HG03460 (cell line): ENCODE results near the gene MYCL.
"Not testable (repeated sequence)": the region's sequence is repeated elsewhere in the genome, so short reads cannot be mapped to it uniquely, and the experiment has no call there.

ENCODE experiments used
- ATAC-seq: cut with Tn5 transposase; IDR thresholded peaks from one replicate; pipeline ENCODE4 v1.9.1; 2021; ENCODE audit not compliant: unreplicated experiment

Gene MYCL

GRCh38 chr1:39892601-39893595, 8.8 kb downstream of the MYCL start:
- ATAC-seq, result no peak

GRCh38 chr1:39890880-39891279, 10.8 kb downstream of the MYCL start:
- ATAC-seq, result no peak

- ATAC-seq, result no peak
Measured at GRCh38 chr1:39890273-39890672, 11.4 kb downstream of the MYCL start.

DNA sequence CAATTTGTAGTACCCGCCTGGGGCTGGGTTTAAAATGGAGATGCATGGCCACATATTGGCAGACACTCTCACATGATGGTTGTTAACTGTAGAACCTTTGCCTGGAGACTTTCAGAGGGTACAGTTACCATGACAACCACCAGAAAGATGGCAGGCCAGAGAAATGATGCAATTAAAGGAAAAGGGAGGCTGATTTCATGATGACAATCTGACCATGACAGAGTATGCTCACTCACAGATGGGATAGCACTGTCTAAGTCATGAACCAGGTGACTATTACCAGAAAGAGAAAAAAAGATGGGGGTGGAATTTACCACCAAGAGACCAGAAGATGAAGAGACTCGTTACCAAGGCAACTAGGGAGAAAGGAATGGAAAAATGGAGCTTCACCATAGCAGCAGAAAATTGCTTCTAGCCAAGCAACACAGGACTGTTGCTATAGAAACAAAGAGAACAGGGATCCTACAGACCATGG, 14.9 kb downstream of the MYCL start:
- no peak for ATAC-seq

DNA sequence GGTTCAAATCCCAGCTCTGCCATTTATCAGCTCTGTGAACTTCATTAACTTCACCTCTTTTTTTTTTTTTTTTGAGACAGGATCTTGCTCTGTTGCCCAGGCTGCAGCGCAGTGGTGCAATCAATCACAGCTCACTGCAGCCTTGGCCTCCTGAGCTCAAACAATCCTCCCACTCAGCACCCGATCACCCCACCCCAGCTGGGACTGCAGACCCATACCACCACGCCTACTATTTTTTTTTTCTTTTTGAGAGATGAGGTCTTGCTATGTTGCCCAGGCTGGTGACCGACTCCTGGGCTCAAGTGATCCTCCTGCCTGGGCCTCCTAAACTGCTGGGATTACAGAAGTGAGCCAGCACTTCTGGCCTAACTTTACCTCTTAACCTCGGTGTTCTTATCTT, 16.2 kb downstream of the MYCL start:
- ATAC-seq, result no peak

- no peak for ATAC-seq
Measured at GRCh38 chr1:39882152-39882551, 19.6 kb downstream of the MYCL start.

DNA sequence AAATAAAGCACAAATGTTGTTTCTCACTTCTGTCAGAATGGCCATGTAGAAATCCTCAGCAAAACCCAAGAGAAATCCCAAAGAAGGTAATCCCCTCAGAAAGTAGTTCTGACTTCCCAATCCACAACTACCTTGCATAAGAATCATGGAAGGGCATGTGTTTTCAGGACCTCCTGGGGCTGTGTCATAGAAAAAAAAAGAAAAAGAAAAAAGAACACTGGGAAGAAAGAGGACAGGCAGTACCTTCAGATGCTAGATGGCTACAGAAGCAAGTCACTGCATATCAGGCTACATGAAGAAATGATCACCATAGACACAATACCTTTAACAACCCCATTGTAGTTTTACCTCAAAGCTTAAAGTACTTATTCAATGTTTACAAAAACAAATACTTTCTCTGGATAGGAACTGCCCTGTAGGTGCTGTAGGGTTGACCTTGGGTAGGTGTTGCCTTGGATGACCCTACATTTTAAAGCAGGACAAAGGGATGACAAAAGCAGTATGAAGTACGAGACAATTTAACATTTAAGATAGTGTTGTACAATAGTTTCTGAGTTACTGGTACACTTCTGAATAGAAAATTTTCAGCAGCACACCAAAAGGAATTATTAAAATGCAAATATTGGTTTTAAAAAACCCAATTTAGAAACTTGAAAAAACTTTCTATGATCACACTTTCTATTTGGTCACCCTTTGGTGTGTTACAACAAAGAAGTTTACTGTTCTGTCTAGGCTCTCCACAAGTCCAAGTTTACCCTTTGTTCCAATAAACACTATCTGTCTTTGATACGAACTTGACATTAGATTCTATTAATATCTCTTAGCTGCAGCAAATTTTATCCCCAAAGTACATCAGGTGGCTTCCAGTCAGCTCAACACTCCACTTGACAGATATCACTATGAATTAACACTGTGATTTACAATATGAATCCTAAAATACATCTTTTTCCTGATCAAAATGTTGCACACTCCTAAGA, 23.4 kb downstream of the MYCL start:
- no peak for ATAC-seq

DNA sequence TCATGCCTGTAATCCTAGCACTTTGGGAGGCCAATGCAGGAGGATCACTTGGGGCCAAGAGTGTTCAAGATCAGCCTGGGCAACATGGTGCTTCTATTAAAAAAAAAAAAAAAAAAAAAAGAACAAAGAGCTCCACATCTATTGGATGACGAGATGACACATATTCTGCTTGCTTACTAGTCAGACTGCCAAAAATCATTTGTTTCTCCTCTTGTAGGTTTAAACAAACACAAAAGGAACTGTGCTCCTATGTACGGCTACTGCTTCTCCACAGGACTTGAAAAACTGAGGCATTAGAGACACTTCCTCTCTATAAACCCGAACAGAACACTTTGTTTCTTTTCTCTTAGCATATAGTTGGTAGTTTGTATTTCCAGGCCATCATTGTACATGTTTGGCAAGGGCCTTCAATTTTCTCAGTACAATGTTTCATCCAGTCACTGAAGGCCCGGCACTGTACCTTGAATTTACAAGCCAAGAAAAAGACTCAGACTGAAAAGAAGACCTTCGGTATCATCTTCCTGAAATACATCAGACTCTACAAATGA, 24.4 kb downstream of the MYCL start:
- ATAC-seq, result no peak

GRCh38 chr1:39876144-39876543, 25.6 kb downstream of the MYCL start:
- no peak for ATAC-seq

DNA sequence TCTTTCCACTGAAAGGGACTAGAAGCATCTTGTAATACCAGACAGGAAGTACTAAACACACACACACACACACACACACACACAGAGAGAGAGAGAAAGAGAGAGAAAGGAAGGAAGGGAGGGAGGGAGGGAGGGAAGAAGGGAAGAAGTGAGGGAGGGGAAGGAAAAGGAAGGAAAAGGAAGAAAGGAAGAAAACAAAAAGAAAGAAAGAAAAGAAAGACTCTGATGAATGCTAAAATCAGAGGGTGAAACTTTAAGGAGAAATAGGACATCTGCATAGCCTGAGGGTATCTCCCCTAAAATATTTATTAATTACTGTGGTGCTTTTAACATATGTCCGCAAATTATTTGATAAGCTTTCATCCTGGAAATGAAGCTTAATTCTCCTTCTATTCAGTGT, 29.0 kb downstream of the MYCL start:
- ATAC-seq, result no peak

DNA sequence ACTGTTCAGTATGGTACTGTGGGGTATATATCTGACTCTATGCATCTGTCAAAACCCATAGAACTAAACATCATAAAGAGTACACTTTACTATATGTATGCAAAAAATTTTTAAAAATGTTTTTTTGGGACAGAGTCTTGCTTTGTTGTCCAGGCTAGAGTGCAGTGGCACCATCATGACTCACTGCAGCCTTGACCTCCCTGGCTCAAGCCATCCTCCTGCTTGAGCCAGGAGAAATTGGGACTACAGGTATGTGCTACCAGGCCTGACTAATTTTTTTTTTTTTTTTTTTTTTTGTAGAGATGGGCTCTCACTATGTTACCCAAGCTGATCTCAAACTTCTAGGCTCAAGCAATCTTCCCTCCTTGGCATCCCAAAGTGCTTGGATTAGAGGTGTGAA, 29.9 kb downstream of the MYCL start:
- no peak for ATAC-seq

- not testable (repeated sequence) for ATAC-seq
Measured at GRCh38 chr1:39871043-39871442, 30.7 kb downstream of the MYCL start.

GRCh38 chr1:39869538-39870112, 32.1 kb downstream of the MYCL start:
- ATAC-seq, result not testable (repeated sequence)

- ATAC-seq, result no peak
Measured at GRCh38 chr1:39866767-39867166, 35.0 kb downstream of the MYCL start.

- ATAC-seq, result no peak
Measured at GRCh38 chr1:39865762-39866161, 36.0 kb downstream of the MYCL start.

DNA sequence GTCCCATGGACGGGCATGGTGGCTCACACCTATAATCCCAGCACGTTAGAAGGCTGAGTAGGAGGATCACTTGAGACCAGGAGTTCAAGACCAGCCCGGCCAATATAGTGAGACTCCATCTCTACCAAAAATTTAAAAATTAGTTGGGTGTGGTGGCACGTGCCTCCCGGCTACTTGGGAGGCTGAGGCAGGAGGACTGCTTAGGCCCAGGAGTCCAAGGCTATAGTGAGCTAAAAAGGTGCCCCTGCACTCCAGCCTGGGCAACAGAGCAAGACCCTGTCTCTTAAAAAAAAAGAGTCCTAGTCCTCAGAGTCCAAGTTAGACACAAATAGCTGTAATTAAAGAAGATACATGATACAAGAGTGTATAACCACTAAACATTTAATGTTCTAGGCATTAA, 38.5 kb downstream of the MYCL start:
- ATAC-seq, result no peak

DNA sequence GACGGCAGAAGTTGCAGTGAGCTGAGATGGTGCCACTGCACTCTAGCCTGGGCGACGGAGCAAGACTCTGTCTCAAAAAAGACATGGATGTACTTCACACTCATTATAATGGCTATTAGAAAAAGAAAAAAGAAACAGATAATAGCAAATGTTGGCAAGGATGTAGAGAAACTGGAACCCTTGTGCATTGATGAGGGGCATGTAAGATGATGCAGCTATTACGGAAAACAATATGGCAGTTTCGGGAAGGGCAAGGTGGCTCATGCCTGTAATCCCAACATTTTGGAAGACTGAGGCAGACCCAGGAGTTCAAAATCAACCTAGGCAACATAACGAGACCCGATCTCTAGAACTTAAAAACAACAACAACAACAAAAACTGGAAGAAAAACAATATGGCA, 40.7 kb downstream of the MYCL start:
- ATAC-seq, result no peak

- no peak for ATAC-seq
Measured at GRCh38 chr1:39859859-39860812, 41.6 kb downstream of the MYCL start.

GRCh38 chr1:39858315-39858714, 43.4 kb downstream of the MYCL start:
- no peak for ATAC-seq
